Stimulated activated naive B cell treated with anti-CD40 and anti-IgM and Interleukin-4, amounts not matched to agents 10 μg/mL and 1 μg/mL and 100 μg/mL, for 72 hours (primary cell): ENCODE data around the gene CD80.
"Not testable (repeated sequence)": the region's sequence is repeated elsewhere in the genome, so short reads cannot be mapped to it uniquely, and the experiment has no call there.

ENCODE experiments used
- ATAC-seq, 2 donors: fragments of 150-1000 bp; cut with Tn5 transposase; replicated peaks; 2 replicates each; pipeline ENCODE4 v1.10.0; 2021; ENCODE audit warnings: moderate library complexity in 1 of 2
- DNase-seq: peaks from one replicate; pipeline ENCODE4 v3.0.0; 2021
- H3K27ac Mint-ChIP-seq: one replicate; pipeline ENCODE4 v1.8.0; 2022; ENCODE audit warnings: mild to moderate bottlenecking, mixed read lengths
- H3K27me3 Mint-ChIP-seq, 2 donors: one replicate each; pipeline ENCODE4 v1.8.0; 2022; ENCODE audit warnings: mixed read lengths in 2 of 2
- H3K36me3 Mint-ChIP-seq, 2 donors: one replicate each; pipeline ENCODE4 v1.8.0; 2022; ENCODE audit warnings: mixed read lengths in 2 of 2, mild to moderate bottlenecking in 1 of 2
- H3K4me1 Mint-ChIP-seq, 2 donors: one replicate each; pipeline ENCODE4 v1.8.0; 2022; ENCODE audit warnings: mixed read lengths in 2 of 2, mild to moderate bottlenecking in 1 of 2
- H3K4me3 Mint-ChIP-seq, 2 donors: one replicate each; pipeline ENCODE4 v1.8.0; 2022; ENCODE audit warnings: mild to moderate bottlenecking in 2 of 2, mixed read lengths in 2 of 2, moderate library complexity in 1 of 2
- H3K9me3 Mint-ChIP-seq, 2 donors: one replicate each; pipeline ENCODE4 v1.8.0; 2022; ENCODE audit warnings: mixed read lengths in 2 of 2, mild to moderate bottlenecking in 1 of 2

The CD80 gene

DNA sequence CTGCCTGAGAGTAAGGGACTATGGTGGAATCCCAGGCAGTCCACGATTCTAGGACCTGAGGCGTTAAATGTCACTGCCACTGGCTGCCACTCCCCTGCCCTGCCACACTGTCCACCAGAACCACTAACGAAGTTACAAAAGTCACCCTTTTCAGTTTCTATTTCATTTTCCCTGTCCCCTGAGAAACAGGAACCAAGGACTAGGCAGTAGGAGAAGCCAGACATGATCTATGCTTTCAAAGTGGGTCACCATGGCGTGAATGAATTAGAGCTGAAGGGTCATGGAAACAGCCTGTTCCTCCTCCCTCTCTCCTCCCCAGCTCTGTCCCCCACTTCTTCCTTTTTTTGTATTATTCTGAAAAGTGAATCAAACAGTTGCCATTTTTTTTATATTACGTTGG, 10.8 kb upstream of the CD80 start:
- DNase-seq (peak; percentile 40), ATAC-seq (peak; percentile 97 to 98)
- peaks cover 14 to 24% of the 10 kb centered on the region in 2 donors for H3K4me1 Mint-ChIP-seq
- peaks cover 6 to 12% of the 10 kb centered on the region in 2 donors for H3K27me3 Mint-ChIP-seq
- H3K27ac Mint-ChIP-seq, result peak overlapping the region; percentile 69
- peaks cover 3 to 11% of the 10 kb centered on the region in 2 donors for H3K36me3 Mint-ChIP-seq
- peaks cover 0 to 2% of the 10 kb centered on the region in 2 donors for H3K9me3 Mint-ChIP-seq
- peak overlapping the region in 1 of 2 donors; percentile 15 for H3K4me3 Mint-ChIP-seq

DNA sequence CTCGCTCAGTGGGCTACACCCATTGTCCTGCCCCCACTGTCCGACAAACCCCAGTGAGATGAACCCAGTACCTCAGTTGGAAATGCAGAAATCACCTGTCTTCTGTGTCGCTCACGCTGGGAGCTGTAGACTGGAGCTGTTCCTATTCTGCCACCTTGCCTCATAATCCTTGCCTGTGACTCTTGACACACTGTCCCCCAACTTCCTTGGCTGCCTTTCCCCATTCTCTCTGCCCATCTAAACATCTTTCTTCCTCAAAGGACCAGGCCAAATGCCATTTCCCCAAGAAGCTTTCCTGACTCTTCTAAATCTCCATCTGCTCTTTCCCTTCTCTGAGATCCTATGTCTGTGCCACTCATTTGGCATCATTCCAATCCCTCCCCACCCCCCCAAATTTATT, 9.7 kb upstream of the CD80 start:
- Mint-ChIP-seq H3K9me3 (peaks cover 0 to 2% of the 10 kb centered on the region in 2 donors), H3K4me3 (no peak overlapping the region), H3K4me1 (peaks cover 16 to 24% of the 10 kb centered on the region in 2 donors), H3K27me3 (peaks cover 6 to 12% of the 10 kb centered on the region in 2 donors), H3K36me3 (peaks cover 3 to 11% of the 10 kb centered on the region in 2 donors), H3K27ac (peak overlapping the region; percentile 6)
- DNase-seq (no peak), ATAC-seq (no peak)

DNA sequence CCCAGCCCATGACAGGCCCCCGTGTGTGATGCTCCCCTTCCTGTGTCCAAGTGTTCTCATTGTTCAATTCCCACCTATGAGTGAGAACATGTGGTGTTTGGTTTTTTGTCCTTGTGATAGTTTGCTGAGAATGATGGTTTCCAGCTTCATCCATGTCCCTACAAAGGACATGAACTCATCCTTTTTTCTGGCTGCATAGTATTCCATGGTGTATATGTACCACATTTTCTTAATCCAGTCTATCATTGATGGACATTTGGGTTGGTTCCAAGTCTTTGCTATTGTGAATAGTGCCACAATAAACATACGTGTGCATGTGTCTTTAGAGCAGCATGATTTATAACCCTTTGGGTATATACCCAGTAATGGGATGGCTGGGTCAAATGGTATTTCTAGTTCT, 3.9 kb upstream of the CD80 start:
- not testable (repeated sequence) for ATAC-seq, H3K9me3 Mint-ChIP-seq, H3K36me3 Mint-ChIP-seq, H3K4me3 Mint-ChIP-seq, DNase-seq, H3K27me3 Mint-ChIP-seq
- Mint-ChIP-seq H3K4me1 (peaks cover 23 to 40% of the 10 kb centered on the region in 2 donors), H3K27ac (peak overlapping the region; percentile 99)

GRCh38 chr3:119562307-119562961, 3.0 kb upstream of the CD80 start:
- Mint-ChIP-seq H3K27me3 (peaks cover 0 to 1% of the 10 kb centered on the region in 2 donors), H3K9me3 (peaks cover 0 to 2% of the 10 kb centered on the region in 2 donors), H3K27ac (peak overlapping the region; percentile 99), H3K4me3 (peak overlapping the region; percentile 90 to 95), H3K4me1 (peaks cover 28 to 47% of the 10 kb centered on the region in 2 donors), H3K36me3 (peaks cover 11 to 16% of the 10 kb centered on the region in 2 donors)
- ATAC-seq, result peak; percentile 89 to 90
- peak; percentile 85 for DNase-seq

- ATAC-seq, result no peak
- peak overlapping the region; percentile 66 to 80 for H3K4me3 Mint-ChIP-seq
- peak overlapping the region; percentile 88 for H3K27ac Mint-ChIP-seq
Measured at GRCh38 chr3:119560160-119560559, 746 bp upstream of the CD80 start.

DNA sequence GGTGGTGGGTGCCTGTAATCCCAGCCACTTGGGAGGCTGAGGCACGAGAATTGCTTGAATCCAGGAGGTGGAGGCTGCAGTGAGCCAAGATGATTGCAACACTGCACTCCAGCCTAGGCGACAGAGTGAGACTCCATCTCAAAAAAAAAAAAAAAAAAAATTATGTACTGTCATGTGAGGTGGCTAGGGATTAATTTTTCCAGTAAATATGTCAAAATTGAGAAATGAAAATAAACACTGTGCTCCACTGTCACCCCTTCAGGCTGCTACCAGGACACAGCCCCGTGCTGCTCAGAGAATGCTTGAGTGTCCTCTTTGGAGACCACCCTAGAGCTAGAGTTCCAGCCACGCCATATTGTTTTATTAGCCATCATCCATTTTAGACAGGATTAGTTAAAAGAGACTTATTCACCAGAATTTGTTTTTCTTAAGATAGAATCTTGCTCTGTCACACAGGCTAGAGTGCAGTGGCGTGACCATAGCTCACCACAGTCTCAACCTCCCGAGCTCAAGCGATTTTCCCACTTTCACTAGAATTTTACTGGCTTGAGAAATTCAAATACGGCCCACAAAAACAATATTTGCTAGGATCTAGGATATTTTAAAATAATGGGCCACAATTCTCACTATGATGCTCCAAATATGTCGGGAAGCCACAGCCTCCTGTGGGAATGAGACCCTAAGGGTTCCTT, 642 bp downstream of the CD80 start:
- H3K36me3 Mint-ChIP-seq, result peaks cover 46% of the 10 kb centered on the region in 2 donors
- DNase-seq (no peak), ATAC-seq (no peak)
- peak overlapping the region; percentile 73 to 80 for H3K4me3 Mint-ChIP-seq
- no peaks in the 10 kb centered on the region for H3K27me3 Mint-ChIP-seq
- H3K9me3 Mint-ChIP-seq, result peaks cover 0 to 2% of the 10 kb centered on the region in 2 donors
- peaks cover 42 to 75% of the 10 kb centered on the region in 2 donors for H3K4me1 Mint-ChIP-seq
- peak overlapping the region; percentile 88 for H3K27ac Mint-ChIP-seq

More at GRCh38 chr3:119560160-119560559, 746 bp upstream of the CD80 start:
- DNase-seq, result no peak
- Mint-ChIP-seq H3K36me3 (peaks cover 32 to 34% of the 10 kb centered on the region in 2 donors), H3K4me1 (peaks cover 33 to 61% of the 10 kb centered on the region in 2 donors), H3K9me3 (peaks cover 0 to 2% of the 10 kb centered on the region in 2 donors), H3K27me3 (no peaks in the 10 kb centered on the region)

DNA sequence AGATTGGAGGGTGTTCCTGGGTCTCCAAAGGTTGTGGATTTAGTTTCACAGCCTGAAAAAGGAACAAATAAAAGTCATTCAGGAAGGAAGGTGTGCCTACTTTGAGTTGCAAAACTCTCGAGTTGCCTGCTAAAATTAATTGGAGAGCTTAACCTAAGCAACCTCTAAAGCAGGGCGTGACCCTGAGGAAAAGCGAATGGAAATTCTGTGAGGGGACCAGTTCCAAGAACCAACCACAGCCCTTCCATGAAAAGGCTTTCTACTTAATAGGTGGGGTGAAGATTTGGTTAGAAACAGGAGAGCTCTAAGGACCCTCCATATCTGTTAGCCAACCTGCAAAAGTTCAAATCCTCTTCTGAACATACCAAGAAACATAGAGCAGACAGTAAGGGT, 1.5 kb downstream of the CD80 start:
- Mint-ChIP-seq H3K27me3 (no peaks in the 10 kb centered on the region), H3K27ac (peak overlapping the region; percentile 88), H3K4me1 (peaks cover 44 to 79% of the 10 kb centered on the region in 2 donors), H3K4me3 (peak overlapping the region; percentile 73 to 80), H3K36me3 (peaks cover 49 to 51% of the 10 kb centered on the region in 2 donors), H3K9me3 (peaks cover 0 to 2% of the 10 kb centered on the region in 2 donors)
- no peak for ATAC-seq
- no peak for DNase-seq

- peaks cover 0 to 2% of the 10 kb centered on the region in 2 donors for H3K9me3 Mint-ChIP-seq
- peaks cover 43 to 78% of the 10 kb centered on the region in 2 donors for H3K4me1 Mint-ChIP-seq
- no peaks in the 10 kb centered on the region for H3K27me3 Mint-ChIP-seq
- ATAC-seq, result no peak
- peaks cover 54% of the 10 kb centered on the region in 2 donors for H3K36me3 Mint-ChIP-seq
- DNase-seq, result no peak
- H3K27ac Mint-ChIP-seq, result peak overlapping the region; percentile 88
- H3K4me3 Mint-ChIP-seq, result peak overlapping the region; percentile 73 to 80
Measured at GRCh38 chr3:119557192-119557876, 2.1 kb downstream of the CD80 start.

DNA sequence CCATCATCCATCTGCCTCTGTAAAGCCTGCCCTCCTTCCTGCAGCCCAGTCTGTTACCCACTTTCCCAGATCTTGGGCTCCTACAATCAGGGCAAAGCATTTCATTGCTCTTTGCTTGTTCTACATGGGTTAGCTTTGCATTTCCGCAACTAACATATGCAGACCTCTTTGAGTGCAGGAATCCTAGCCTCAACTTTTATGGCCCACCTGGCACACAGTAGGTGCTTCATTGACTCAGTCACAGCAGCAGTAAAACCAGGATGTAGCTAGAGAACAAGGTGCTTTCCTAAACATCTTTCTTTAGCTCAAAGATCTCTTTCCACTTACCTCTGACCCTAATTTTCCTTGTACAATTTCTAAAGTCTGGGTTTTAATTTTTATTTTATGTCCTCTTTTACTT, 3.5 kb downstream of the CD80 start:
- Mint-ChIP-seq H3K27me3 (no peaks in the 10 kb centered on the region), H3K4me3 (peak overlapping the region; percentile 73 to 80), H3K9me3 (peaks cover 0 to 2% of the 10 kb centered on the region in 2 donors), H3K27ac (peak overlapping the region; percentile 88), H3K4me1 (peaks cover 46 to 80% of the 10 kb centered on the region in 2 donors), H3K36me3 (peaks cover 62 to 64% of the 10 kb centered on the region in 2 donors)
- no peak for ATAC-seq
- no peak for DNase-seq

DNA sequence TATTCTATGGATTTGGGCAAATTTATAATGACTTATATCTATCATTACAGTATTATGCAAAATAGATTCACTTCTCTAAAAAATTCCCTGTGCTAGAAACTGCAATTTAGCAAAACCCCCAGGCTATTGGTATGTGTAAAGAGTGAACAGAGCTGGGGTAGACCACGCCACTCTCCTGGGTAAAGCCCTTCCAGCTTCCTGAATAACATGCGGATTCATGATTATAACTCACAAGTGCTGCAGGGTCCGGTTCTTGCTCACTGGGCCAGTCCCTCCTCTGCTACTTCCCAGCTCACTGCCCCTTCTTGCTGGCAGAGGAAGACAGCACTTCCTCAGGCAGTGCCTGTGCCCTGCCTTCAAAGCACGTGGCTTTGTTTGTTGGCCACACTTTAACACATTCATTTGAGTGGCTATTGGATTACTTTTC, 4.1 kb downstream of the CD80 start:
- Mint-ChIP-seq H3K9me3 (peaks cover 0 to 2% of the 10 kb centered on the region in 2 donors), H3K27me3 (no peaks in the 10 kb centered on the region), H3K36me3 (peaks cover 66 to 69% of the 10 kb centered on the region in 2 donors), H3K27ac (peak overlapping the region; percentile 88), H3K4me3 (peak overlapping the region; percentile 73 to 80), H3K4me1 (peaks cover 48 to 82% of the 10 kb centered on the region in 2 donors)
- DNase-seq (peak; percentile 62), ATAC-seq (peak; percentile 70 to 75)

- peaks cover 75 to 82% of the 10 kb centered on the region in 2 donors for H3K36me3 Mint-ChIP-seq
- ATAC-seq (no peak), DNase-seq (no peak)
- H3K27ac Mint-ChIP-seq, result peak overlapping the region; percentile 48
- peaks cover 0 to 2% of the 10 kb centered on the region in 2 donors for H3K9me3 Mint-ChIP-seq
- peak overlapping the region; percentile 73 to 80 for H3K4me3 Mint-ChIP-seq
- H3K27me3 Mint-ChIP-seq, result no peaks in the 10 kb centered on the region
- peaks cover 51 to 80% of the 10 kb centered on the region in 2 donors for H3K4me1 Mint-ChIP-seq
Measured at GRCh38 chr3:119553823-119554415, 5.5 kb downstream of the CD80 start.

GRCh38 chr3:119552928-119553327, 6.5 kb downstream of the CD80 start:
- H3K9me3 Mint-ChIP-seq, ATAC-seq, H3K27me3 Mint-ChIP-seq, DNase-seq, H3K27ac Mint-ChIP-seq: not testable (repeated sequence)
- Mint-ChIP-seq H3K36me3 (peaks cover 75 to 84% of the 10 kb centered on the region in 2 donors), H3K4me3 (peak overlapping the region in 1 of 2 donors; percentile 30), H3K4me1 (peaks cover 51 to 77% of the 10 kb centered on the region in 2 donors)

DNA sequence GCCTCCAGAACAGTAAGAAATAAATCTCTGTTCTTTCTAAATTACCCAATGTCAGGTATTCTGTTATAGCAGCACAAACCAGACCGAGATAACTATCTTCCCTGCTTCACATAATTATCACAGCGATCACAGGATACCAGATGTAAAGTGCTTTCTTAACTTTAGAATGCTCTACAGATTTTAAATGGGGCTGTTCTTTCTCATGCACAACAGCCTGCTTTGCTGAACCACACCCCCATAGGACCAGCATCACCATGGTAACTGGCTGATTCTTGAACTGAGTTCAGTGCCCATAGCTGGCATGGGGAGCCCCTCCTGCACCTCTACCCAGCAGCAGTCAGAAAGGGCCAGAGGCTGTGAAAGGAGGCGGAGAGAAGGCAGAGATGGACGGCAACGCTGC, 7.8 kb downstream of the CD80 start:
- H3K4me3 Mint-ChIP-seq, result peak overlapping the region; percentile 22 to 23

More for the DNA sequence above, 7.8 kb downstream of the CD80 start:
- Mint-ChIP-seq H3K27me3 (no peaks in the 10 kb centered on the region), H3K9me3 (no peaks in the 10 kb centered on the region), H3K36me3 (peaks cover 72 to 82% of the 10 kb centered on the region in 2 donors), H3K27ac (no peak overlapping the region), H3K4me1 (peaks cover 54 to 73% of the 10 kb centered on the region in 2 donors)
- no peak for ATAC-seq
- DNase-seq, result no peak
